K562 (cell line): Measurements from ENCODE around the gene STXBP4. TPM values are rescaled to one million over a fixed set of nuclear protein-coding genes. Genes with fewer than 3 reads are reported as not detected.
A peak's percentile ranks its signal among the peaks of the same experiment; 100 is the strongest.

Experiments used
- ATAC-seq: fragments of 200-7000 bp; cut with Tn5 transposase; 3 replicates; pipeline ENCODE4 v1.9.1; 2020; ENCODE audit warnings: moderate library complexity
- BruUV-seq: library from RNA; stranded (reverse); fragments of 400-500 nt; replicated peaks from 2 replicates; lab custom pipeline; 2021; lab: Mats Ljungman, UMichigan
- CTCF ChIA-PET: fragments of 300-600 bp; formaldehyde crosslinking; extraction: SDS; loops from one replicate; lab custom pipeline; 2021; ENCODE audit warnings: low intra/inter-chr PET ratio; lab: Yijun Ruan, JAX
- POLR2A ChIA-PET: fragments of 300-600, 350-650 bp; sonication (Branson Sonifier 250); formaldehyde crosslinking; extraction: SDS; loops from one replicate; lab custom pipeline; 2021; ENCODE audit warnings: antibody characterized with exemption, inconsistent platforms; lab: Yijun Ruan, JAX
- DNase-seq, 4 experiments: peaks; one replicate each; pipeline versions ENCODE4 v3.0.0 to v3.0.0-alpha.2; 2011 to 2018; ENCODE audit warnings: low spot score in 3 of 4, mixed read lengths in 3 of 4; ENCODE audit errors: extremely low read depth in 1 of 4
- FAIRE-seq: peaks from 2 replicates; lab custom pipeline; 2011; peaks lifted over from hg19 to GRCh38; lab: Jason Lieb, UNC
- H2AFZ ChIP-seq: 2 replicates; pipeline ENCODE4 v1.6.0; 2011; ENCODE audit warnings: low read depth, low read length, control low read depth, inconsistent platforms
- H3K27ac ChIP-seq: fragments of 200-600 bp; 3 replicates; pipeline ENCODE4 v1.8.0; 2011; ENCODE audit warnings: low read depth, mild to moderate bottlenecking, control low read depth, inconsistent platforms, low read length, moderate library complexity, mixed read lengths; ENCODE audit errors: extremely low read depth
- H3K27me3 ChIP-seq, 2 experiments: fragments of 300-600 bp in 1 of 2; 2 replicates in 1 of 2; 3 replicates in 1 of 2; pipeline versions ENCODE4 v1.6.0 to v1.8.0; 2011; ENCODE audit warnings: inconsistent platforms in 2 of 2, low read length in 2 of 2, mild to moderate bottlenecking in 1 of 2, mixed read lengths in 1 of 2, moderate library complexity in 1 of 2; ENCODE audit not compliant: control insufficient read depth in 2 of 2, insufficient read depth in 2 of 2
- H3K36me3 ChIP-seq: fragments of 300-600 bp; 3 replicates; pipeline ENCODE4 v1.8.0; 2011; ENCODE audit warnings: mild to moderate bottlenecking, low read length, inconsistent platforms; ENCODE audit not compliant: control insufficient read depth, insufficient read depth
- H3K4me1 ChIP-seq, 2 experiments: fragments of 200-600 bp in 1 of 2; replicated peaks in 1 of 2; 2 replicates in 1 of 2; 3 replicates in 1 of 2; pipeline versions ENCODE4 v1.5.1 to v1.8.0; 2011; ENCODE audit warnings: inconsistent platforms in 2 of 2, low read length in 2 of 2, mild to moderate bottlenecking in 1 of 2, mixed read lengths in 1 of 2, moderate library complexity in 1 of 2; ENCODE audit not compliant: control insufficient read depth in 2 of 2, insufficient read depth in 2 of 2
- H3K4me2 ChIP-seq: 2 replicates; pipeline ENCODE4 v1.6.1; 2011; ENCODE audit warnings: low read length, control low read depth, inconsistent platforms, mixed read lengths; ENCODE audit not compliant: insufficient read depth
- H3K4me3 ChIP-seq: fragments of 200-600 bp; sonication (generic), shearing (Covaris generic); 2 replicates; pipeline ENCODE4 v1.5.1; 2016; ENCODE audit warnings: control low read depth, inconsistent platforms
- H3K79me2 ChIP-seq: fragments of 200-600 bp; 3 replicates; pipeline ENCODE4 v1.8.0; 2011; ENCODE audit warnings: low read length, inconsistent platforms; ENCODE audit not compliant: control insufficient read depth, insufficient read depth
- H3K9ac ChIP-seq, 2 experiments: 2 replicates each; pipeline versions ENCODE4 v1.6.0 to v1.6.1; 2011; ENCODE audit warnings: low read depth in 2 of 2, low read length in 2 of 2, control low read depth in 1 of 2, inconsistent platforms in 1 of 2, mild to moderate bottlenecking in 1 of 2, mixed read lengths in 1 of 2; ENCODE audit not compliant: insufficient read depth in 1 of 2
- H3K9me1 ChIP-seq: one replicate; pipeline ENCODE4 v1.6.0; 2011; ENCODE audit warnings: inconsistent platforms, mild to moderate bottlenecking, low read length, moderate library complexity; ENCODE audit not compliant: control insufficient read depth, insufficient read depth
- H3K9me3 ChIP-seq: replicated peaks from 2 replicates; pipeline ENCODE4 v1.5.1; 2011; ENCODE audit warnings: low read depth, low read length, inconsistent platforms; ENCODE audit not compliant: control insufficient read depth, insufficient read depth
- H4K20me1 ChIP-seq: replicated peaks from 2 replicates; pipeline ENCODE4 v1.6.1; 2011; ENCODE audit warnings: low read length, inconsistent platforms, mixed read lengths; ENCODE audit not compliant: control insufficient read depth, insufficient read depth
- MXD1 ChIP-seq: fragments of 250-450 bp; sonication (Bioruptor Pico); IDR thresholded peaks from 2 replicates; pipeline ENCODE4 v1.8.0; 2021; ENCODE audit warnings: borderline replicate concordance, mild to moderate bottlenecking, moderate library complexity; ENCODE audit not compliant: poor library complexity, severe bottlenecking
- NCOA1 ChIP-seq: fragments of 450-650 bp; IDR thresholded peaks from 2 replicates; pipeline ENCODE4 v1.6.1; 2016; ENCODE audit warnings: low read depth
- OTX1 ChIP-seq: fragments of 450-650 bp; formaldehyde crosslinking; IDR thresholded peaks from 2 replicates; pipeline ENCODE4 v1.4.0; 2022; ENCODE audit warnings: mild to moderate bottlenecking
- PRMT5 ChIP-seq: sonication (generic); formaldehyde crosslinking; IDR thresholded peaks from 2 replicates; pipeline ENCODE4 v1.5.0; 2020; ENCODE audit warnings: missing genetic modification reagents
- RBM34 ChIP-seq: fragments of 200-400 bp; formaldehyde crosslinking; IDR thresholded peaks from 2 replicates; pipeline ENCODE4 v1.6.1; 2018; ENCODE audit warnings: low read length, borderline replicate concordance; ENCODE audit not compliant: insufficient read depth
- SRSF3 ChIP-seq: fragments of 200-400 bp; formaldehyde crosslinking; IDR thresholded peaks from 2 replicates; pipeline ENCODE4 v1.6.1; 2016; ENCODE audit warnings: mild to moderate bottlenecking, low read length, moderate library complexity; ENCODE audit not compliant: insufficient read depth
- WHSC1 ChIP-seq: IDR thresholded peaks from one replicate; pipeline ENCODE4 v1.6.1; 2012; ENCODE audit warnings: low read length, control low read depth, inconsistent platforms
- ZNF316 ChIP-seq: fragments of 450-650 bp; IDR thresholded peaks from 2 replicates; pipeline ENCODE4 v1.6.1; 2016
- ZNF57 ChIP-seq: fragments of 450-650 bp; formaldehyde crosslinking; IDR thresholded peaks from 2 replicates; pipeline ENCODE4 v1.4.0; 2020; ENCODE audit warnings: mild to moderate bottlenecking, moderate library complexity
- in situ Hi-C: fragments of 300-500 bp; cut with MboI; formaldehyde crosslinking; loops from 4 replicates; pipeline ENCODE4 v1.15.0; 2018; ENCODE audit warnings: inconsistent platforms, mixed read lengths
- intact Hi-C: fragments of 100-400 bp; cut with micrococcal nuclease; formaldehyde crosslinking; loops from 2 replicates; pipeline ENCODE4 v1.14.2; 2022
- polyA plus RNA-seq, 8 experiments: library from polyadenylated mRNA; depleted of rRNA in 4 of 8; stranded (reverse) in 5 of 8; unstranded in 3 of 8; fragments of >200 nt; fragmentation: Nextera tagmentation in 2 of 8; fragmentation: Illumina TruSeq in 1 of 8; extraction: Ambion mirVana in 2 of 8; extraction: Trizol in 1 of 8; gene quantifications; 2 replicates each; pipeline versions ENCODE4 v1.2.1 to v1.2.3, GENCODE V29; 2011 to 2014; ENCODE audit warnings: inconsistent platforms in 1 of 8, missing spikeins in 1 of 8
- total RNA-seq, 7 experiments: library from RNA; depleted of rRNA in 6 of 7; stranded (reverse); fragments of >200 nt in 6 of 7; fragmentation: Illumina TruSeq in 2 of 7; extraction: Trizol in 2 of 7; gene quantifications; 2 replicates each; pipeline versions ENCODE4 v1.2.1 to v1.2.3, GENCODE V29; 2011 to 2021; ENCODE audit warnings: low replicate concordance in 1 of 7

The STXBP4 gene
- total and polyA plus RNA-seq, 9 of the 15 experiments (the other 6 are each of a cell fraction or from before 2014, with no cell fraction given): 11.6 to 23.2 (median 18.5) TPM

DNA sequence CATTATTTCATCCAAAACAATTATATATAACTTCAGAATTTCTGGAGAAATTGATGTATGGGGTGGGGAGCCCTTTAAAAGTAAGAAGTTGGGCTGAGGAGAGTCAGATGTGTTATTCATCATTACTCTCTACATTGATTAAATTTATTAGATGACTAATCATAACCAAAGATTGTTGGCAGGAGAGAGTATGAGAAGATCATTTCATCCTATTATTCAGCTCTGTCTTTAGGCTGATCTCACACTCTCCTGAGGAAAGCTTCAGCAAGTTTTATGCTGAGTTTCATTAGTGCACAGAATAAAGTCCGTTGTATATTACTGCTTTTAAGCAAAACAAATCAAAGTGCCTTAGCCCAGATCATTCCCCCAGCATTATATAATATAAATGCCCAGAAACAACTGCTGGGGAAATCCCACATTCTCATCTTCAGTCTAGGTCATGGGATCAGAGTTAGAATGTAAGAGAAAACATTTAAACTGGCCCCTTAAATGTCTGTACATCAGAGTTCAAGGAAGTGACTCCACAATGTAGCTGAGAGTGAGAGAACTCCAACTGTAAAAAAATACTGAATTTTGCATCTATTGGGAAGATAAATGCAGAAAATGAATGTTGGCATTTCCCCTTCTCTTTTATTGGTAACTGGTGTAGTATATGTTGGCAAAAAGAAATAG is 166.1 kb downstream of the STXBP4 start (continued):
- TF ChIP-seq MXD1 (CRISPR knock-in tag) (no peak), ZNF57 (CRISPR knock-in tag) (no peak), OTX1 (CRISPR knock-in tag) (no peak), NCOA1 (no peak), PRMT5 (no peak)

- in situ Hi-C loops (no loop called here), intact Hi-C loops (no loop called here)
- Histone ChIP-seq H3K27me3 (no peaks in the 10 kb centered on the region), H3K4me1 (no peaks in the 10 kb centered on the region), H3K9me1 (no peaks in the 10 kb centered on the region), H3K27ac (no peak overlapping the region), H2AFZ (no peak overlapping the region), H3K79me2 (no peaks in the 10 kb centered on the region), H3K4me3 (no peak overlapping the region), H3K9ac (no peak overlapping the region), H3K36me3 (no peaks in the 10 kb centered on the region), H3K9me3 (no peaks in the 10 kb centered on the region), H3K4me2 (no peak overlapping the region), H4K20me1 (no peaks in the 10 kb centered on the region)
- no peak for DNase-seq
- ATAC-seq: no peak
- FAIRE-seq: no peak
- TF ChIP-seq ZNF316 (peak; percentile 16; the same call in 1 of the 2 replicates), RBM34 (no peak), SRSF3 (no peak), WHSC1 (no peak)
- CTCF ChIA-PET: no interaction called here
- POLR2A ChIA-PET: interaction anchor here (1.1 kb wide), 1 partner anchor 12 kb away, joined by 4 read pairs; no protein-coding TSS in a partner anchor
- BruUV-seq: no TSS peak
Measured at GRCh38 chr17:55140809-55141208, 172.2 kb downstream of the STXBP4 start.
